Gastrocnemius medialis (tissue), 4 donors: ENCODE data around the gene GDF7. TPM values are rescaled to one million over a fixed set of nuclear protein-coding genes. Genes with fewer than 3 reads are reported as not detected.

Experiments used
- ATAC-seq, 2 donors: fragments of 150-250 bp; one replicate each; pipeline ENCODE4 v1.9.1; 2016
- DNase-seq, 2 donors: peaks; one replicate each; pipeline ENCODE4 v3.0.0-alpha.2; 2019
- H3K27ac ChIP-seq, 4 donors: fragments of 200-600 bp; sonication (generic); 1 replicate in 1 of 4; 2 replicates in 3 of 4; pipeline ENCODE4 v1.5.1; 2016 to 2018; ENCODE audit warnings: mild to moderate bottlenecking in 2 of 4, moderate library complexity in 1 of 4
- H3K27me3 ChIP-seq, 3 donors: fragments of 200-600 bp; sonication (generic) in 2 of 3; 1 replicate in 1 of 3; 2 replicates in 2 of 3; pipeline versions ENCODE4 v1.5.1 to v1.6.0; 2016 to 2019; ENCODE audit warnings: mild to moderate bottlenecking in 1 of 3, moderate library complexity in 1 of 3
- H3K36me3 ChIP-seq, 2 donors: fragments of 200-600 bp; sonication (generic) in 1 of 2; one replicate each; pipeline ENCODE4 v1.5.1; 2017 to 2018
- H3K4me1 ChIP-seq, 2 donors: fragments of 200-600 bp; sonication (generic) in 1 of 2; one replicate each; pipeline ENCODE4 v1.5.1; 2016 to 2017; ENCODE audit warnings: mild to moderate bottlenecking in 2 of 2
- H3K4me3 ChIP-seq, 4 donors: fragments of 200-600 bp; sonication (generic) in 3 of 4; 1 replicate in 1 of 4; 2 replicates in 3 of 4; pipeline ENCODE4 v1.5.1; 2016 to 2019; ENCODE audit warnings: mild to moderate bottlenecking in 2 of 4
- H3K9me3 ChIP-seq, 3 donors: fragments of 200-600 bp; sonication (generic) in 2 of 3; 1 replicate in 1 of 3; 2 replicates in 2 of 3; pipeline ENCODE4 v1.5.1; 2016 to 2019
- CTCF ChIP-seq, 5 experiments: fragments of 450-650 bp in 3 of 5; fragments of 200-600 bp in 2 of 5; sonication (generic) in 2 of 5; IDR thresholded peaks in 4 of 5; conservative IDR thresholded peaks in 1 of 5; 1 replicate in 4 of 5; 2 replicates in 1 of 5; pipeline ENCODE4 v1.5.1; 2016 to 2019; ENCODE audit warnings: antibody characterized with exemption in 5 of 5, mild to moderate bottlenecking in 3 of 5, moderate library complexity in 3 of 5
- POLR2A ChIP-seq, 2 donors: fragments of 450-650 bp; IDR thresholded peaks; one replicate each; pipeline ENCODE4 v1.6.1; 2017; ENCODE audit warnings: antibody characterized with exemption in 2 of 2, mild to moderate bottlenecking in 2 of 2, moderate library complexity in 2 of 2
- in situ Hi-C, 4 donors: fragments of 200-750 bp; cut with MboI; loops; one replicate each; pipeline versions ENCODE4 v1.15.0 to v1.8.0; 2017; ENCODE audit warnings: low sequenced_read_pairs in 4 of 4
- intact Hi-C: fragments of 100-400 bp; cut with DNase I; formaldehyde crosslinking; loops from one replicate; pipeline ENCODE4 v1.15.1; 2023; ENCODE audit warnings: low total_unique reads
- total RNA-seq, 4 donors: library from RNA; depleted of rRNA; stranded (reverse); fragments of >200 nt; gene quantifications; one replicate each; pipeline versions ENCODE4 v1.1.0 to v1.2.3, GENCODE V29; 2016

GDF7 gene
- total RNA-seq, 4 donors from 2014 or later = 0.02 to 0.10 (median 0.07) TPM; not detected in 1

- Histone ChIP-seq H3K4me1 (peaks cover 0 to 18% of the 10 kb centered on the region in 2 donors), H3K27me3 (peaks cover 45 to 50% (median 48%) of the 10 kb centered on the region in 3 donors), H3K9me3 (no peaks in the 10 kb centered on the region), H3K4me3 (no peak overlapping the region), H3K27ac (no peak overlapping the region), H3K36me3 (no peaks in the 10 kb centered on the region)
- DNase-seq = no peak
- in situ Hi-C loops = loop anchor here (5.0 to 25.0 kb wide), 4 partner anchors 300 to 452 kb away; partner anchors contain the start of gene TDRD15 (in 1 of the 4)
- intact Hi-C loops = loop anchor here (5.0 kb wide), 2 partner anchors 380 to 655 kb away; partner anchors contain the start of gene APOB
- TF ChIP-seq CTCF (IDR thresholded peaks at IDR 0.05 in 4 of 5, conservative IDR thresholded peaks at IDR 0.05 in 1 of 5) = no peak
- TF ChIP-seq POLR2A (IDR thresholded peaks at IDR 0.05) = no peak
- no peak for ATAC-seq
These were observed 4.5 kb upstream of the GDF7 start for GRCh38 chr2:20662308-20662937.

GRCh38 chr2:20663196-20664070, 3.5 kb upstream of the GDF7 start:
- in situ Hi-C loops = loop anchor here (5.0 to 25.0 kb wide), 4 partner anchors 299 to 451 kb away; partner anchors contain the start of gene TDRD15 (in 1 of the 4)
- TF ChIP-seq POLR2A (IDR thresholded peaks at IDR 0.05) = no peak
- no peak for TF ChIP-seq CTCF (IDR thresholded peaks at IDR 0.05 in 4 of 5, conservative IDR thresholded peaks at IDR 0.05 in 1 of 5)
- H3K27ac ChIP-seq = no peak overlapping the region
- peaks cover 54 to 60% (median 58%) of the 10 kb centered on the region in 3 donors for H3K27me3 ChIP-seq
- H3K4me3 ChIP-seq = no peak overlapping the region
- no peak for DNase-seq
- H3K36me3 ChIP-seq = no peaks in the 10 kb centered on the region
- ATAC-seq = no peak
- H3K4me1 ChIP-seq = peaks cover 0 to 18% of the 10 kb centered on the region in 2 donors
- H3K9me3 ChIP-seq = no peaks in the 10 kb centered on the region
- intact Hi-C loops = loop anchor here (5.0 kb wide), 2 partner anchors 379 to 654 kb away; partner anchors contain the start of gene APOB

- peaks cover 0 to 18% of the 10 kb centered on the region in 2 donors for H3K4me1 ChIP-seq
- no peak for TF ChIP-seq POLR2A (IDR thresholded peaks at IDR 0.05)
- no peak for TF ChIP-seq CTCF (IDR thresholded peaks at IDR 0.05 in 4 of 5, conservative IDR thresholded peaks at IDR 0.05 in 1 of 5)
- intact Hi-C loops = loop anchor here (5.0 kb wide), 2 partner anchors 378 to 653 kb away; partner anchors contain the start of gene APOB
- H3K9me3 ChIP-seq = no peaks in the 10 kb centered on the region
- no peak overlapping the region for H3K4me3 ChIP-seq
- H3K36me3 ChIP-seq = no peaks in the 10 kb centered on the region
- in situ Hi-C loops = loop anchor here (5.0 to 25.0 kb wide), 4 partner anchors 298 to 451 kb away; partner anchors contain the start of gene TDRD15 (in 1 of the 4)
- DNase-seq (no peak), ATAC-seq (no peak)
- H3K27me3 ChIP-seq = peaks cover 59 to 66% (median 64%) of the 10 kb centered on the region in 3 donors
- no peak overlapping the region for H3K27ac ChIP-seq
These were observed 2.9 kb upstream of the GDF7 start for GRCh38 chr2:20664071-20664390.

GRCh38 chr2:20664431-20665242, 2.3 kb upstream of the GDF7 start:
- DNase-seq (no peak), ATAC-seq (no peak)
- no peak for TF ChIP-seq CTCF (IDR thresholded peaks at IDR 0.05 in 4 of 5, conservative IDR thresholded peaks at IDR 0.05 in 1 of 5)
- no peak for TF ChIP-seq POLR2A (IDR thresholded peaks at IDR 0.05)
- in situ Hi-C loops = loop anchor here (5.0 to 25.0 kb wide), 4 partner anchors 298 to 450 kb away; partner anchors contain the start of gene TDRD15 (in 1 of the 4)
- H3K27ac ChIP-seq = no peak overlapping the region
- intact Hi-C loops = loop anchor here (5.0 kb wide), 2 partner anchors 378 to 653 kb away; partner anchors contain the start of gene APOB
- no peaks in the 10 kb centered on the region for H3K9me3 ChIP-seq
- H3K4me3 ChIP-seq = peak overlapping the region in 1 of 4 donors; percentile 57
- peaks cover 0 to 18% of the 10 kb centered on the region in 2 donors for H3K4me1 ChIP-seq
- no peaks in the 10 kb centered on the region for H3K36me3 ChIP-seq
- H3K27me3 ChIP-seq = peaks cover 66 to 72% (median 70%) of the 10 kb centered on the region in 3 donors
